ENCODE data around the gene TRIM40.
A peak's percentile ranks its signal among the peaks of the same experiment; 100 is the strongest.
"Not testable (repeated sequence)": the region's sequence is repeated elsewhere in the genome, so short reads cannot be mapped to it uniquely, and the experiment has no call there.

TRIM40 gene

DNA sequence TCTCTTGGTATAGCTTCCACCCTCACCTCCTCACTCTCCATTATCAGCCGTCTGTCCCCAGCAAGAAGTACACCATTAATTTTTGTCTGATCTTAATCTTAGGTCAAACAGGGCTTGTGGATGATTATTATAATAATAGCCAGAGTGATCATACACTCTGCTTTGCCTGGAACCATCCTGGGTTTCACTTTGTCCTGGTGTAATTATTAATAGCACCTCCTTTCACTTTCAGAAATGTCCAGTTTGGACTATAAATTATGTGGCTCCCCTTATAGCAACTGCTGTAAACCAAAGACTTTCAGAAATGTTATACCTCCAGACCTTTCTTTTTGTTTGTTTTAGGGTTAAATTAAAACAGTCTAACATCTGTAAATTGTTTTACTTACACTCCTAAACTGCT is 22.1 kb upstream of the TRIM40 start:
- no peak for DNase-seq

DNA sequence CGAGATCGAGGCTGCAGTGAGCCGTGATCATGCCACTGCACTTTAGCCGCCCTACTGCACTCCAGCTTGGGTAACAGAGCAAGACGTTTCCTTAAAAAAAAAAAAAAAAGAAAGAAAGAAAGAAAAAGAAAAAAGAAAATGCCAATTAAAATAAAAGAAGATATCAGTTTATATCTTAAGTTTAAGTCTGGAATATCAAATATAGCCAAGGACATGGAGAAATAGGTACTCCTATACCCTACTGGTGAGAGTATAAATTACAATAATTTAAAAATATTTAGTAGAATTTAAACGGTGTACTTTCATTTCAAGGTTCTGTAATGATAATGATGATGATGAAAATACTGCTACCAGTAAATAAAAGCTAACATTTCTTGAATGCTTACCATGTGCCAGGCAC is 19.2 kb upstream of the TRIM40 start:
- DNase-seq, result no peak

DNA sequence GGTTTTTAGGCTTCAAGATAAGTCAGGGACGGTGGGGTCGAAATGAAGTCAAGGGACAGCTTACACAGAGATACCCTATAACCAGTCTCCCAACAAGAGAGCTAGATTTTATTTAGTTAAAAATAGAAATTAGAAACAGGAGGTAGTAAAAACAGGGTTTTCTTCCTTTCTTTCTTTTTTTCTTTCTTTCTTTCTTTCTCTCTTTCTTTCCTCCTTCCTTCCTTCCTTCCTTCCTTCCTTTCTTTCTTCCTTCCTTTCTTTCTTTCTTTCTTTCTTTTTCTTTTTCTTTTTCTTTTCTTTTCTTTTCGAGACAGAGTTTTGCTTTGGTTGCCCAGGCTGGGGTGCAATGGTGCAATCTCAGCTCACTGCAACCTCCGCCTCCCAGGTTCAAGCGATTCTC is 17.2 kb upstream of the TRIM40 start:
- DNase-seq, result not testable (repeated sequence)

DNA sequence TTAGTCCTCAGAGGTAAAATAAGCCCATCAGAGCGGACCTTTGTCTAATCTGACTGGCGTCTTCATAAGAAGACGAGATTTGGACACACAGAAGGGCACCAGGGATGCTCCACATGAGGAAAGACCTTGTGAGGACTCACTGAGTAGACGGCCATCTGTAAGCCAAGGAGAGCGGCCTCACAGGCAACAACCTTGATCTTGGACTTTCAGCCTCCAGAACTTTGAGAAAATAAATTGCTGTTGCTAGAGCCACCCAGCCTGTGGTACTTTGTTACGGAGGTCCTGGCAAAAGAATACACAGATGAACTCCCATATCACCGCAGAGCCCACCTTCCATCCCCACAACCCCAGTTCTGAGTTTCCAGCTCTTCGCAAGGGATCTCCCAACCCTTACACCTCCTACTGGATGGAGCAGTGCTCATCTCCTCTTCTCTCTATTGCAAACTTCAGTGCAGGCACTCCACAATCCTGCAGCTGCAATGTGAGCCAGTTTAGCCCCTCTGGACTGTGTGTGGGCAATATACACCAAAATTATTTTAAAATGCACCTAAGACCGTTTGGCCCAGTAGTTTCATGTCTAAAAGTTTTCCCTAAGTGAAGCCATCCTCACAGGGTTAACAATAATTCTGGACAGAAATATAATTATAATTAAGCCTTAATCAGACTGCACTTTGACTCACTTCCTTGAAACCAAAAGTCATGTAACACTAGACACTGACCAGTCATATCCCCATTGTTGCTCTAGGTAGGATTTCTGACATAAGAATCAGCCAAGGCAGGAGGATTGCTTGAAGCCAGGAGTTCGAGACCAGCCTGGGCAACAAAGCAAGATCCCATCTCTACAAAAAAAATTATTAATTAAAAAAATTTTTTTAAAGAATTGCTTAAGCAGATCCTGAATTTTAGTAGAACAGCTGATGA is 14.2 kb upstream of the TRIM40 start:
- DNase-seq, result no peak

DNA sequence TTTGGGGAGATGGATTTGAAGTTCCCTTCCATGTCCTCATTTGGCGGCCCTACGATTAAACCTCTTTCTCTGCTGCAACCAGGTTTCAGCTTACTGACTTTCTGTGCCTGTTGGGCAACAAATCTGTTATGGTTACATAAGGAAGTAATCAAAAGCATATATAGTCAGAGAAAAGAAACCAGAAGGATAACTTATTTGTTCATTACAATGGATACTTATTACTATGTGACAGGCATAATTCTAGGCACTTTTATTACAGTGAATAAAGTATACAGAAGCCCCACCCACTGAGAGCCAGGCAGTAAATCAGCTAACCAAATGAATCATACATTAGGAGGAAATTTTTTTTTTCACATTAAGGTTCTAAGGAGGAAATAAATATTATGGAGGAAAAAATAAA is 13.4 kb upstream of the TRIM40 start:
- DNase-seq, result no peak

DNA sequence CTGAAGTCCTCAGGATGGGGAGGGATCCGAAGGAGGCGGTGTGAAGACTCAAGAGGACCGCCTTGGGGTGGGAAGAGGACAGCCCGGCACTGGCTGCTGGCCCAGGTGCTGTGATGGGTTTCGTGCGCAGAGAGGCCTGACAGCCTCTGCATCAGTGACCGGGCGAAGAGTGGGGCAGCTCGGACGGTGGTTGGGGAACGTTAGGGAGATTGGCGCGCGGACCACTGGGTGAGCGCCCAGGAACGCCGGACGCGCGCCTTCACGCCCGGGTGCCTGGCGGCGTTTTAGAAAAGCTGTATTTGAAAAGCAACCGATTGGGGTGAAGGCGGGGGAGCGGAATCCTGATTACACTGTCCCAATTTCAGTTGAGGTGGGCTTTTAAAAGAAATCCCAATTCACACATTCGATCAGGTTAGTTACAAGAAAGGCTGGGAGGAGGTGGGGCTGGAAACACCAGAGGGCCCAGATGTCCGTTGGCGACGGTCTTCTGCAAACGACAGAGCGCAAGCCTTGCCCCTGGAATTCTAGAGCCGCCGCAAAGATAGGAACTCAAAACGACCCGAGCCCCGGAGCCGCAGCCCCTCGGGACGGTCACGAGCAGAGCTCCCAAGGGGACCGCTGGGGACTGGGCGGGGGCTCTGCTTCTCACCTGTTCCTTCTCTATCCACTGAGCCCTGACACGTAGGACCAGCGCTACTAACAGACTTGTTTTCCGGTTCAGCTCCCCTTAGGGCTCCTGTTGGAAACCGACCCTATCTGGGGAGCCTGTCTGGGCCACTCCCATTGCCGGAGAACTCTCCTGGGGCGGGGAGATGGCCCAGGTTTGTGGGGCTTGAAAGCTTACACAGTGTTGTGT is 8.5 kb upstream of the TRIM40 start:
- no peak for DNase-seq

DNA sequence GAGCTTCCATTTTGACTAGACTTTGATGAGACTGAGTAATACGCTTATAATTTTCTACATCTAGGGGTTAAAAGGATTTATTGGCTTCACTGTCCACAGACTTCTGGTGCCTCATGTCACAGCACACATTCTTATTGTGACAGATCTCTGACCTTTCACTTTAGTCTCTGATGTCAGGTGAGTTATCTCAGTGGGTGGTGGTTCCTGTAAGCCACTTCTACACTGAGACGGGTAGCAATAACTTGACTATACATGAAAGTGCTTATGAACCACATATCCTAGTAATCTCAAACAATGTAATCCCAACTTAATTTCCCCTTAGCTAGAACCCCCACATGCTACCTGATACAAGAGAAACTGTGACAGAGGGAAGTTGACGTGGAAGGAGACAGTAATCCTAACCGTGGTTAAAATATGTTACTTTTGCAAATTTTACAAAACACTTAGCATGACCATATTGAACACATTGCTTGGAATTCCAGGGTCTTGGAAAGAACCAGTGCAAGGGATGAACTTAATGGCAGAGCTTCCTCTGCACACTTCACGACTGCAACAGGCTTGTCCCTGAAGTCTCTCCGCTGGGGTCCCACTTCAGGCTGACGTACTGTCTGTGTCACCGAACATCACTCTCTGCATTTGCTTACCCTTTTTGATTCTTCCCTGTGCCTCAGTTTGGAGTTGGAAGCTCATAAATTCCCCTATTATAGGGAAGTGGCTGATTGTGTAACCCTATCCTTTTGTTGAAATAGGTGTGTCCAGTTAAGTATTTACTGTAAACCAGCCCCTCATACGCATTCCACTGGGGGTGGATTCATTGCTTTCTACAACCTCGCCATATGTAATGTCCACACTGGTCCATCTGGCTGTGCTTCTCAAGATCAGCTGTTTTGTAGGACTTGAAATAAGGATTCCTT is 6.4 kb upstream of the TRIM40 start:
- DNase-seq, result no peak

DNA sequence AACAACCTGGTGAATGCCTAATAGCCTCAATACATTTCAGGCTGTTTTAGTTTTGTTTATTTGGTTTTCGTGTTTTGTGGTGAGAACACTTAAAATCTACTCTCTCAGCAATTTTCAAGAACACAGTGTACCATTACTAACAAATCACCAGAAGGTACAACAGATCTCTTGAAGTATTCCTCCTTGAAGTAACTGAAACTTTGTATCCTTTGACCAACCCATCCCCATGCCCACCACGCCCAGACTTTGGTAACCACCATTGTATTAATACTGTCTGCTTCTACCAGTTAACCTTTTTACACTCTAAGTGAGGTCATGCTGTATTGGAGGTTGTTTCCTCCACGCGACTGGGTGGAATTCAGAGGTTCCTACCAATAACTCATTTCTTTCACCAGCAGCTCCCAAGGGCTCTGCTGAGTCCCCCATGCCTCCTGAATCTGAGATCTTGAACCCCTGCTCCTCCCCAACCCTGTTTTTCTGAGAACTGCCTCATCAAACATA is 5.7 kb upstream of the TRIM40 start:
- DNase-seq, result no peak

DNA sequence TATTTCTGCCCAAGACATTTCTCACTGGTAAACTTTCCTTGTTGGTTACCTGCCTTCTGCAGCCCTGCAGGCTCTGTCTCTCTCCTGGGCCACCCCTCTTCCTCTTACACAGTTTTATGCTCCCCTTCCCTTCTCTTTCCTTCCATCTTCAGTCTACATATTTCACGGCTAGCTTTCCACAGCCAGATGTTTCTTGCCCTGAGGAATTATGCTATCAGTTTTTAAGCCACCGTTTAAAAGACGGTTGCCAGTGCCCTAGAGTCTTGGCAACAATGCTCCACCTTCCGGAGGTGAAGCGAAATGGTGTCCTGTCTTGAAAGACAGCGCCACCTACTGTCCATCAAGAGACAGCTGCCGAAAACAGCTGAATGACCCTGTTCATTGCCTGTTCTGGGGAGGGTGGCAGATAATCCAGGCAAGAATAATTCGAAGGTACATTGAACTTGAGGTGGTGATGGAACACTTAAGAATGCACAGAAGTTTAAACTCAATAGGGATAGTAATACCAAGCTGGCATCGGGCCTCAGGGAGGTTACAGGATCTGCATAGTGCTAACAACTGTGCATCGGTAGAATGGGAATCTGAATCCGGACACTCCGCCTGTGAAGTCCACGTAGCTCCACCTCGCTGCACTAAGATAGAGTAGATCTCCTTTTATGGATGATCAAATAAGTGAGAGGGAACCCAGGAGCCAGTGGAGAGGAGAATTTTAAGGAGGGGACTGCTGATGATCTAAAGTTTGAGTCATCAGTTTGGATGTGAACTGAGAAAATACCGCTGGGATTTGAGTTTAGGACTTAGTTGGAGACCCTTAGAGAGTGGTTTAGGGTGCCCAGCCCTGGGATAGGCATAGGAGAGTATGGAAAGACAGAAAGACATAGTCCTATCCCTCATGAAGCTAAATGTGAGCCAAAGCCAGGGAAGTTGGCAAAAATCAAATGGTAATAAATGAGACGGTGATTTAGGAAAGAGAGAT is 4.8 kb upstream of the TRIM40 start:
- peak; percentile 75 for DNase-seq

DNA sequence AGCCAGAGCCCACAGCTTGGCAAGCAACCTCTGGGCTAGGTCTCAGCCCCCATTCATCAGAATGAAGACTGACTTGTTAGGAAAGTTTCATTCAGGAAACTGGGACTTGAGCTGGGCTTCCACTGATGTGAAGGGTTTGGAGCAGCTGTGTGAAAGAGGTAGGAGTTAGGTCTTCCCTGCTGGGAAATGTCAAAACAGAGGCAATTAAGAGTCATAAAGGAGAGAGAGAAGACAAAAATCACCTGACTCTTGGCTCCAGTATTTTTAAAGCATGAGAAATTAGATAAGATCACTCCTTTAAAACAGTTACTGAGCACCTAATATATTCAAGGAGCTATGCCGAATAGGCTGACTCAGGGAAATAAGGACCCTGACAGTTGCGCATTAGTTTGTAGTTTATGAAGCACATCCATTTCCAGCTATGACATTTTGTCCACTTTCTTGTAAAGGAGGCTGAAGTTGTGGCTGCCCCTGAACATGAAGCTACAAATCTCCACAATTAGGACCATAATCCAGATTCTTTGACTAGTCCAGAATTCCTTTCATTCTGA is 3.9 kb upstream of the TRIM40 start:
- no peak for DNase-seq

DNA sequence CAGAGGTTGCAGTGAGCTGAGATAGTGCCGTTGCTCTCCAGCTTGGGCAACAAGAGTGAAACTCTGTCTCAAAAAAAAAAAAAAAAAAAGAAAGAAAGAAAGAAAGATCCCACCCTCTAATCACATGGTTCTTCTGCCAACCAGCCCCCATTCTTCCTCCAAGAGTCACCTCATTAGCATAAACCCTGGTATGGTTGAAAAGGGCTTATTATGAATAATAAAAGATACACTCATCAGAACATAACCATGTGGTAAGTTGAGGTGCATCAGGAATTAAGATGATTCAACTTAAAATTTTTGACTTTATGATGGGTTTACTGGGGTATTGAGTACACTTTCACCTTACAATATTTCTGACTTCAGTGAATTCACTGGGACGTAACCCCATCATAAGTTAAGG is 793 bp upstream of the TRIM40 start:
- DNase-seq, result no peak

DNA sequence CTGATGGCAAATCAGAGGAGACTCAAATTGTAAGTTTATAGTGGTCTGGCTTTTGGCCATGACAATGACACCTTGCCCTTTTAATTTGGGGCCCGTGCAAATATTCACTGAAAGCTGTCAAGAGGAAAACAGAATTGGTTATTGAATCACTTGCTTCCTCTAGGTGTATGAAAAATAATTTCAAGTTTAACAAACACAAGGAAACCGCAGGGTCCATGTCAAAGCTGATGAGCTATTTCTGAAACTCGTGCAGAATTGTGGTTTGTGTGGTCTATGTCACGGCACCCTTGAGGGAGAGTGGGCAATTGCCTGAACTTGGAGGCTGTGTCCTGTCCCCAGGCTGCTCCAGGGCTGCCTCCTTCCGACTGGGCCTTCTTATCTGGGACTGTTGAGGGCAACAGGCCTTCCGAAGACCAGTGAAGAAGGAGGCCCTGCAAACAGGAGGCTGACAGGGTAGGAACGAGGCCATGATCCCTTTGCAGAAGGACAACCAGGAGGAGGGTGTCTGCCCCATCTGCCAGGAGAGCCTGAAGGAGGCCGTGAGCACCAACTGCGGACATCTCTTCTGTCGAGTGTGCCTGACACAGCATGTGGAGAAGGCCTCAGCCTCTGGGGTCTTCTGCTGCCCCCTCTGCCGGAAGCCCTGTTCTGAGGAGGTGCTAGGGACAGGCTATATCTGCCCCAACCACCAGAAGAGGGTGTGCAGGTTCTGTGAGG is 788 bp downstream of the TRIM40 start:
- no peak for DNase-seq

DNA sequence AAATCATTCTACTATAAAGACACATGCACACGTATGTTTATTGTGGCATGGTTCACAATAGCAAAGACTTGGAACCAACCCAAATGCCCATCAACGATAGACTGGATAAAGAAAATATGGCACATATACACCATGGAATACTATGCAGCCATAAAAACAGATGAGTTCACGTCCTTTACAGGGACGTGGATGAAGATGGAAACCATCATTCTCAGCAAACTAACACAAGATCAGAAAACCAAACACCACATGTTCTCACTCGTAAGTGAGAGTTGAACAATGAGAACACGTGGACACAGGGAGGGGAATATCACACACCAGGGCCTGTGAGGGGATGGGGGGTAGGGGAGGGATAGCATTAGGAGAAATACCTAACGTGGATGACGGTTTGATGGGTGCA is 4.3 kb downstream of the TRIM40 start:
- not testable (repeated sequence) for DNase-seq

DNA sequence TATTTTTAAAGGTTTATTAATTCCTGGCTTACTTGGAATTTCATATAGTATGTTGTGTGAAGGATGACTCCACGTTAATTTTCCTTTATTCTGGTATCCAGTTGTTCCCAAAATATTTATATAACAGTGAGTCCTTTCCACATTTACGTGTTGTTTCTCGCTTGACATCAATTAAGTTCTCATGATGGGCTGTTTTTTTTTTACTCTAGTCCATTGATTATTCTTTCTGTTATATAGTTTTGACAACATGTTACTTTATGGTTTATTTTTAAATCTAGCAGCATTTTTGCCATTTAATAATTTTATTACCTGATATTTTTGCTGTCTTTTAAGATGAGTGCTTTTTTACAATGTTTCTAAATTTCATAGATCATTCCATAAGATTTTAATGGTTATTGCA is 6.7 kb downstream of the TRIM40 start:
- no peak for DNase-seq

DNA sequence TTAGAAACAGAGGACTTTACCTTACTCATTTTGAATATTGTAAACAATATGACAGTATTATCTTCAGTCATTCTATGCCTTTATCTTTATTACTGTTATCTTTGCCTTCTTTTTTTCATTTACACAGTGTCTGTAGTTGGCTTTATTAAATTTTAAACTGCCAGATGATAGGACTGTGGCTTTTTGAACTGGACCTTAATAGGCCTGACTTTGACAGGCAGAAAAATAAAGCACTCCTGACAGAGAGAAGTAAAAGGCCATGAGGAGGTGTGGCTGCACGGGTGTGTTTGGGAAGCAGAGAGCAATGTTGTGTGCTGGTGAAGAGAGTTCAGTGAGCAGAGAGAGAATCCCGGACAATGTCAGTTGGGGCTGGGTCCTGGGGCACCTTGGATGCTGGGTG is 7.8 kb downstream of the TRIM40 start:
- no peak for DNase-seq

DNA sequence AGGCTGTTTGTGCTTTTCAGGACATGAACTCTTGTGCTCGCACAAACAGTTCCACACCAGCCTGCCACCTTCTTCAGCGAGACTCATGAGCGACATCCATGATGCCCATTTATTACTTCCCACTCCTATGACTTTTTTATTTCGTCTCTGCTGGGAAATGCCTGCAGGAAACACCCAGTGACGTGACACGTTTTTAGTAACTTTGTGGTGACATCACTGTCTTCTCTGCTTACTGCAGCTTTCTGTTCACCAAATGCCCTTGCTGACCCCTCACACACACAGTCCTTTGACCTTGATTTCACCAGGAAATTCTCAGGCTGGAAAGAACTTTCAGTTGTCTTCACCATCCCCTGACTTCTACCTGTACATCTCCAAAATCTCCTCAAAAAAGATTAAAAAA is 8.9 kb downstream of the TRIM40 start:
- DNase-seq, result no peak

DNA sequence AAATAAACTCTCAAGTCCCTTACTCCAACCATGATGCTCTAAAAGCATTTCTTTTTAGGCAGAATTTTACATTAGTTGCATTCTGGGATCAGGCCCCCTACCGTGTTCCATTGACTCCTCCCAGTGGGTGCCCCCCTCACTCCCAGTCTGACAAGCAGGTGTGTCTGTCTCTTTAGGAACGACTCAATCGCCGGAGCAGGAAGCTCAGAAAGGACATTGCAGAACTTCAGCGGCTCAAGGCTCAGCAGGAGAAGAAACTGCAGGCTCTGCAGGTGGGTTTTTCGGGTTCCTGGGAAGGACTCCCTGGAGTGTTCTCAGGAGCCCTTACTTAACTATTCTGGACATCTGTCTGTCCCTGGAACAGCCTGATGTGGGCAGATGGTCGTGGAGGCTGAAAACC is 9.9 kb downstream of the TRIM40 start:
- no peak for DNase-seq

DNA sequence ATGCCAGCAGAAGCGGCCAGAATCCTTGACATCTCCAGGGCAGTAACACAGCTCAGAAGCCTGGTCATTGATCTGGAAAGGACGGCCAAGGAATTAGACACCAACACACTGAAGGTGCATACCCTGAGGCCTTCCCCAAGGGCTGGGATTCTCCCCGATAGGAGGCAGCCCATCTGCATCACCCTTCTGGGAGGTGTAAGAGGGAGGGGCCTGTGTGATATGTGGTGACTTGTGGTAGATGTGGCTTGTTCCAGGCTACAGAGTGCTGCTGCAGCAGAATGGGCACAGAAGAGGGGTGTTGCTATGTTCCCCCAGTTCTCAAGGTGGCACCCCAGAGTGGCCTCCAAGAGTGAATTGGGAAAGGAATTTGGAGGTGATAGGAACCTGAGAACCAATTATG is 11.2 kb downstream of the TRIM40 start:
- no peak for DNase-seq

DNA sequence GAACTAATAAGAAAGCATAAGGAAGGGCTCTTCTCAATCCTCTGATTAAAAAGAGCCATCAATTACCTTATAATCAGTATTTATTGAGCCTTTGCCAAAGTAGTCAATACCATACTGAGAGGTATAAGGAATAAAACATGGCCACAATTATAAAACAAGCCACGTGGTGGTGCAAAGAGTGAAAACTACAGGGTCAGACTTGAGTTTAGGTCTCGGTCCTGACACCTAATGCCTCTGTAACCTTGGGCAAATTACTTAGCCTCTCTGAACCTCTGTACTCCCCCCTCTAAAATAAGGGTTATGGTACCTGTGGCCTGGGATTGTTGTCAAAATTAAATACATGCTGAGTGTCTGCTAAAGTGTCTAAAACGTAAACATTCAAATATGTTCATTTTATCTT is 13.3 kb downstream of the TRIM40 start:
- no peak for DNase-seq

DNA sequence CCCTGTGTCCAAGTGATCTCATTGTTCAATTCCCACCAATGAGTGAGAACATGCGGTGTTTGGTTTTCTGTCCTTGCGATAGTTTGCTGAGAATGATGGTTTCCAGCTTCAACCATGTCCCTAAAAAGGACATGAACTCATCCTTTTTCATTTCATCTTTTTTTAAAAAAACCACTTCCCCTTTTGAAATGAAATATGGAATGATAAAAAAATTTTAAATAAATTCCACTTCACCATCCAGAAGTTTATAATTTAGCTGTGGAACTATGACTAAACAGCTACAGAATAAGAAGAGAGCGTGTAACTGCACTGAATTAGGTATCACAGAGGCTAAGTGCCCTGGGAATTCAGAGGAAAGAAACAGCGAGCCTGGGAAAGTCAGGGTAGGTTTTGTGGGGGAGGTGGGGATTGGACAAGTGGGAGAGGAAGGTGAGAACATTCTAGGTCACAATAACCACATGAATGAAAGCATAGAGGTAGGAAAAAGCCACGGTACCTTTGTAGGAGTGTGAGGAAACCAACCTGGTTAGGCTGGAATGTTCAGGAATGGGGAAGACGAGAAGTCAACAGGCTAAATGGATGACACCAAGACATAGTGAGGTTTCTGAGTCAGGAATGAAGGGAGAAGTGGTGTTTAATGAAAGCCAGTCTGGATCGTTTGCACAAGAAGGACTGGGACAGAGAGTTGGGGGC is 14.1 kb downstream of the TRIM40 start:
- no peak for DNase-seq
